Skeletal muscle tissue (tissue), 4 donors: ENCODE results near the gene MB. TPM values are rescaled to one million over a fixed set of nuclear protein-coding genes. Genes with fewer than 3 reads are reported as not detected.

Experiments
- H3K27ac ChIP-seq: one replicate; pipeline ENCODE4 v1.7.0; 2013; ENCODE audit warnings: mild to moderate bottlenecking, low read depth, low read length, inconsistent platforms
- H3K27me3 ChIP-seq, 3 donors: one replicate each; pipeline ENCODE4 v1.7.0; 2013; ENCODE audit warnings: low read length in 3 of 3; ENCODE audit not compliant: control insufficient read depth in 3 of 3, insufficient read depth in 3 of 3
- H3K36me3 ChIP-seq, 3 donors: one replicate each; pipeline ENCODE4 v1.7.0; 2013; ENCODE audit warnings: low read length in 3 of 3; ENCODE audit not compliant: control insufficient read depth in 3 of 3, insufficient read depth in 3 of 3
- H3K4me1 ChIP-seq, 3 donors: one replicate each; pipeline ENCODE4 v1.7.0; 2013; ENCODE audit warnings: low read length in 3 of 3, mild to moderate bottlenecking in 3 of 3; ENCODE audit not compliant: control insufficient read depth in 3 of 3, insufficient read depth in 3 of 3
- H3K4me3 ChIP-seq, 3 donors: one replicate each; pipeline ENCODE4 v1.7.0; 2013; ENCODE audit warnings: low read length in 3 of 3
- H3K9ac ChIP-seq, 3 donors: one replicate each; pipeline ENCODE4 v1.7.0; 2013; ENCODE audit warnings: low read length in 3 of 3, mild to moderate bottlenecking in 3 of 3, moderate library complexity in 2 of 3, low read depth in 1 of 3
- H3K9me3 ChIP-seq, 3 donors: one replicate each; pipeline ENCODE4 v1.7.0; 2013; ENCODE audit warnings: low read length in 3 of 3; ENCODE audit not compliant: control insufficient read depth in 3 of 3
- total RNA-seq: library from RNA; depleted of rRNA; stranded (reverse); fragments of >200 nt; gene quantifications from one replicate; pipeline ENCODE4 v1.2.3, GENCODE V29; 2014
- donor health status: Osteomylitis.

Gene MB
- total RNA-seq, 1 donor from 2014 or later = 84.5 TPM

DNA sequence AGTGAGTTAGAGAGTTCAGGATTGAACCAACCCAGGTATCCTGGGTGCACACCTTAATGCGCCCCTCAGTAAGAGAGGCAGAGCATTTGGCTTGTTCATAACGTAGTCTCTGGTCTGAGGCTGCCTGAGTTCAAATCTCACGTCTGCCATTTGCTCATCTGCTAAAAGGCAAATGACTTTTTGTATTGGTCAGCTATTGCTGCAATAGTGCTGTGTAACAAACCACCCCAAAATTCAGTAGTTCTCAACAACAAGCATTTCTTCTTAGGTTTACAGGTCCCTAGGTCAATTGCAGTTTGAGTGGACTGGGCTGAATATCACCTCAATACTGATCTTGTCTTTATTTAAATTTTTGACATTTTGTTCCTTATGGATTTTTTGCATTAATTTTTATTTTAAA lies 58.4 kb downstream of the MB start:
- Histone ChIP-seq H3K27ac (no peak overlapping the region), H3K4me3 (no peak overlapping the region), H3K9me3 (no peaks in the 10 kb centered on the region), H3K9ac (no peak overlapping the region), H3K36me3 (no peaks in the 10 kb centered on the region), H3K27me3 (no peaks in the 10 kb centered on the region), H3K4me1 (peaks cover 0 to 4% (median 0%) of the 10 kb centered on the region in 3 donors)

DNA sequence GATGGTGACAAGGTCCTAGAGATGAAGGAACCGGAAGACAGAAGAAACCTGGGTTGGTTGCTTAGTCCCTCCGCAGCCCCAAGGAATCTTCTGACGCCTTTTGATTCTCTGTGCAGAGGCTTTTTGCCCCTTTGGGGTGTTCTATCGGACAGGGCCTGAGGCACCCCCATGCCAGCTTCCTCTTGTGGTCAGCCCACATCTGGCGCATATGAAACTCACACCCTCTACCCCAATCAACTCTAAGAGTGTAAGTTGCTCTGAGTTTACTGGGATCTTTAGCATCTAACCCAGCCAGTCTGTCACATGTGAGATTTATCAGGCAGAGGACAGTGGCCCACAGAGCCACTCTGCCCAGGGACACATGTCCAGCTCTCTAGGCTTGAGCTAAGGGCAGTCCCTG lies 59.1 kb downstream of the MB start:
- peaks cover 0 to 2% (median 0%) of the 10 kb centered on the region in 3 donors for H3K4me1 ChIP-seq
- H3K36me3 ChIP-seq = peaks cover 0 to 5% (median 0%) of the 10 kb centered on the region in 3 donors
- no peak overlapping the region for H3K9ac ChIP-seq
- H3K27me3 ChIP-seq = no peaks in the 10 kb centered on the region
- H3K27ac ChIP-seq = no peak overlapping the region
- H3K4me3 ChIP-seq = no peak overlapping the region
- no peaks in the 10 kb centered on the region for H3K9me3 ChIP-seq

Other genes with a start within 250 kb of the MB start
- gene HMOX1, start 236.2 kb downstream of the MB start, total RNA-seq = 14.6 TPM
- 25.1 TPM for gene MCM5, start 217.2 kb downstream of the MB start, total RNA-seq
- 1.0 TPM for gene RASD2, start 76.5 kb downstream of the MB start, total RNA-seq
- gene APOL6, start 31.1 kb upstream of the MB start, total RNA-seq = 5.2 TPM
- 1.6 TPM for gene APOL5, start 100.5 kb upstream of the MB start, total RNA-seq